HG03571 (cell line): Measurements from ENCODE around the gene TIMM29.
"Not testable (repeated sequence)": the region's sequence is repeated elsewhere in the genome, so short reads cannot be mapped to it uniquely, and the experiment has no call there.

ENCODE experiments used
- ATAC-seq: cut with Tn5 transposase; IDR thresholded peaks from one replicate; pipeline ENCODE4 v1.9.1; 2021; ENCODE audit not compliant: unreplicated experiment

TIMM29 gene

DNA sequence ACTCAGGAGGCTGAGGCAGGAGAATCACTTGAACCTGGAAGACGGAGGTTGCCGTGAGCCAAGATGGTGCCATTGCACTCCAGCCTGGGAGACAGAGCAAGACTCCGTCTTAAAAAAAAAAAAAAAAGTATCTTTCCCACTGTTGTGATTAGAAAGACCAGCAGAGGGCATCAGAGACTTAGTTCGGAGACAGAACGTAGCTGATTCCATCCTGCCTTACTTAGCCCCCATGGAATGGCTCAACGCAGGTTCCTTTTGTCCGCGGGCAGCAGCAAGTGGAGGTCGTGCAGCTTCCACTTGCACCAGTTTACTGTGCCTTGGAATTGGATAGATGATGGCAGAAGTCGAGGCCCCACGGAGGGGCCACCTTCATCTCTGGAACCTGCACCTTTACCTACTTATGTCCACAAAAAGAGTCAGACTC lies 8.1 kb downstream of the TIMM29 start:
- ATAC-seq: no peak

DNA sequence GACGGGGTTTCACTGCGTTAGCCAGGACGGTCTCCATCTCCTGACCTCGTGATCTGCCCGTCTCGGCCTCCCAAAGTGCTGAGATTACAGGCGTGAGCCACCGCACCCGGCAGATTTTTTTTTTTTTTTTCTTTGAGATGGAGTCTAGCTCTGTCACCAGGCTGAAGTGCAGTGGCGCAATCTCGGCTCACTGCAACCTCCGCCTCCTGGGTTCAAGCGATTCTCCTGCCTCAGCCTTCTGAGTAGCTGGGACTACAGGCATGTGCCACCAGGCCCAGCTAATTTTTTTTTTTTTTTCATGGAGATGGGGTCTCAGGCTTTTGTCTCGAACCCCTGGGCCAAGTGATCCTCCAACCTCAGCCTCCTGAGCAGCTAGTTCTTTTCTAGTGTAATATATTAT lies 13.0 kb downstream of the TIMM29 start:
- not testable (repeated sequence) for ATAC-seq

DNA sequence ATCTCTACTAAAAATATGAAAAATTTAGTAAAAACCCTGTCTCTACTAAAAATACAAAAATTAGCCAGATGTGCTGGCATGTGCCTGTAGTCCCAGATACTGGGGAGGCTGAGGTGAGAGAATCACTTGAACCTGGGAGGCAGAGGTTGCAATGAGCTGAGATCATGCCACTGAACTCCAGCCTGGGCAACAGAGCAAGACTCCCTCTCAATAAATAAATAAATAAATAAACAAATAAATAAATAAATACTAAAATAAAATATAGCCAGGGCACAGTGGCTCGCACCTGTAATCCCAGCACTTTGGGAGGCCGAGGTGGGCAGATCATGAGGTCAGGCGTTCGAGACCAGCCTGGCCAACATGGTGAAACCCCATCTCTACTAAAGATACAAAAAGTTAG lies 14.8 kb downstream of the TIMM29 start:
- not testable (repeated sequence) for ATAC-seq

DNA sequence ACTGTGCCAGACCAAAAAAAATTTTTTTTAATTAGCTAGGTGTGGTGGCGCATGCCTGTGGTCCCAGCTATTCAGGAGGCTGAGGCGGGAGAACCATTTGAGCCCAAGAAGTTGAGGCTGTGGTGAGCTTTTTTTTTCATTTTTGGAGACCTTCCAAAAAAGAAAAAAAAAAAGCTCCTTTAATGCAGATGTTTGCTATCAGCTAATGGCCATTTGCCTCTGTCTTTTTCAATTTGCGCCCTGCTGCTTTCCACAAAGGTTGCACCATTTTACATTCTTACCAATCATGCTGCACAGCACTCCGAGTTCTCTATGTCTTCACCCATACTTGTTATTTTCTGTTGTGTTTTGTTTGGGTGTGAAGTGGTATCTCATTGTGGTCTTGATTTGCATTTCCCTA lies 16.7 kb downstream of the TIMM29 start:
- ATAC-seq: no peak

DNA sequence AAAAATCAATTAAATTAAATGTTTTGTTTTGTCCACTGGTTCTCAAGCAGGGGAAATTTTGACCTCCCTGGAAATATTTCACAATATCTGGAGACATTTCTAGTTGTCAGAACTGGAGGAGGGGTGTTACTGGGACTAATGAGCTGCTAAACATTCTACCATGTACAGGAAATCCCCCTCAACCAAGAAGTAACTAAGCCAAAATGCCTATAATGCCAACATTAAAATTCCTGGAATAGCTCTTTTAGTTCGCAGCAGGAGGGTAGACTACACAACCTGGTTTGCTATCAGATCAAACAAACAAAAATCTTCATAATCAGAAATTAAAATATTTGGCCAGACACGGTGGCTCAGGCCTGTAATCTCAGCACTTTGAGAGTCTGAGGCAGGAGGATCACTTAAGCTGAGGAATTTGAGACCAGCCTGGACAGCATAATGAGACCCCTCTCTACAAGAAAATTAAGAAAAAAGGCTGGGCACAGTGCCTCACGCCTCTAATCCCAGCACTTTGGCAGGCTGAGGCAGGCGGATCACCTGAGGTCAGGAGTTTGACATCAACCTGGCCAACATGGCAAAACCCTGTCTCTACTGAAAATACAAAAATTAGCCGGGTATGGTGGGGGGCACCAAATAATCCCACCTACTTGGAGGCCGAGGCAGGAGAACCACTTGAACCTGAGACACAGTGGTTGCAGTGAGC lies 18.5 kb downstream of the TIMM29 start:
- no peak for ATAC-seq

DNA sequence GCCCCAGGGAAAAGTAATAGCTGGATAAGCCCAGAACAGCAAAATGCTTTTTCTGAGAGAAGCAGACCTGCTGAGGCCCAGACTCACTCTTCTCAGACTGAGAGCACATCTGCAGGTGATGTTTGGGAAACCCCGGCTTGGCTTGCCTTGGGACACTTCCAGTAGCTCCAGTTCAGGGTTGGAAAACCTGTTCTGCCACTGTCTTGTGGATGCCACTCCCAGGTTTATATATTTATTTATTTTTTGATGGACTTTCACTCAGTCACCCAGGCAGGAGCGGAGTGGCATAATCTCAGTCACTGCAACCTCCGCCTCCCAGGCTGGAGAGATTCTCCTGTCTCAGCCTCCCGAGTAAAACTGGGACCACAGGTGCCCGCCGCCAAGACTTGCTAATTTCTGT lies 24.2 kb downstream of the TIMM29 start:
- no peak for ATAC-seq

DNA sequence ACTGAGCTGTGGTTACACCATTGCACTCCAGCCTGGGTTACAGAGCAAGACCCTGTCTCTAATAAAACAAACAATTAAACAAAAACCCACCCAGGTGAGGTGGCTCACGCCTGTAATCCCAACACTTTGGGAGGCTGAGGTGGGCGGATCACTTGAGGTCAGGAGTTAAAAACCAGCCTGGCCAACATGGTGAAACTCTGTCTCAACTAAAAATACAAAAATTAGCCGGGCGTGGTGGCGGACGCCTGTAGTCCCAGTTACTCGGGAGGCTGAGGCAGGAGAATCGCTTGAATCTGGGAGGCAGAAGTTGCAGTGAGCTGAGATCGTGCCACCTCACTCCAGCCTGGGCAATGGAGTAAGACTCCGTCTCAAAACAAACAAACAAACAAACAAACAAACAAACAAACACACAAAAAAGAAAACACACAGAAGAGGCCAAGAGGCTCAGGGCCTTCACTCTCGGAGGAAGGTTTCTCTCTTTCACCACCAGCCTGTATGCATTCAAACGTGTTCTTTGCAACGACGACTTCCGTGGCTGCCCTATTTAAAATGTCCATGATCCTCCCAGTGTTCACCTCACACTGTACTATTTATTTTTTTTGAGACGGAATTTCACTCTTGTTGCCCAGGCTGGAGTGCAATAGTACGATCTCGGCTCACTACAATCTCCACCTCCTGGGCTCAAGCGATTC lies 30.8 kb downstream of the TIMM29 start:
- ATAC-seq: not testable (repeated sequence)

DNA sequence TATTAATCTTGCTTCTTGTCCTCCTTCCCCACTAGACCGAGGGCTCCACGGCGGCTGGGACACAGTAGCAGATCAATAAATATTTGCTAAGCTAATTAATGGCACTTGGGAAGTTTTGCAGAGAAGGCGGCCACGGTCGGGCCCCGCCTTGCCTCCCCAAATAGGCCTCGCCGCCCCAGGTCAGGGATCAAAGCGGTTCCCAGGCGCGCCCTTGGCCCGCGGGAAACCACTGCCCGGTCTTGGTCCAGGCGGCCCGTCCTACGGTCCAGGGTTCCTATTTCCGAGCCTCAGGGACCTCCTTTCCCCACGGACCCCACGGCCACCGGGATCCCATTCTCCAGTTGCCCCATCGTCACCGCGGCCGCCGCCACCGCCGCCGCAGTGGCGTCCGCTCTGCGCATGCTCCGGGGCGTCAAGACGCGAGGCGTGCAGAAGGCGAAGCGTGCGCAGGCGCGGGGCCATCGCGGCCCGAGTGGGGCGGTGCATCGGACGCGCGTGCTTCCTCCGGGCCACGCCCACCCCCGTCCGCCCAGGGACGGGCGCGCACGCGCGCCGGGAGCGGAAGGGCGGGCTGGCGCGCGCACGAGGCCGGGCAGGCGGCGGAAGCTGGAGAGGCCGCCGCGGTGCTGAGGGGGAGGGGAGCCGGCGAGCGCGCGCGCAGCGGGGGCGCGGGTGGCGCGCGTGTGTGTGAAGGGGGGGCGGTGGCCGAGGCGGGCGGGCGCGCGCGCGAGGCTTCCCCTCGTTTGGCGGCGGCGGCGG lies 31.9 kb downstream of the TIMM29 start, which contains the start of gene SMARCA4:
Gene SMARCA4 (plus strand): TSS at position 717 of the 759 bp plus-strand sequence. CDS start 23,122 bp downstream, outside the sequence.
- ATAC-seq: peak; percentile 64

DNA sequence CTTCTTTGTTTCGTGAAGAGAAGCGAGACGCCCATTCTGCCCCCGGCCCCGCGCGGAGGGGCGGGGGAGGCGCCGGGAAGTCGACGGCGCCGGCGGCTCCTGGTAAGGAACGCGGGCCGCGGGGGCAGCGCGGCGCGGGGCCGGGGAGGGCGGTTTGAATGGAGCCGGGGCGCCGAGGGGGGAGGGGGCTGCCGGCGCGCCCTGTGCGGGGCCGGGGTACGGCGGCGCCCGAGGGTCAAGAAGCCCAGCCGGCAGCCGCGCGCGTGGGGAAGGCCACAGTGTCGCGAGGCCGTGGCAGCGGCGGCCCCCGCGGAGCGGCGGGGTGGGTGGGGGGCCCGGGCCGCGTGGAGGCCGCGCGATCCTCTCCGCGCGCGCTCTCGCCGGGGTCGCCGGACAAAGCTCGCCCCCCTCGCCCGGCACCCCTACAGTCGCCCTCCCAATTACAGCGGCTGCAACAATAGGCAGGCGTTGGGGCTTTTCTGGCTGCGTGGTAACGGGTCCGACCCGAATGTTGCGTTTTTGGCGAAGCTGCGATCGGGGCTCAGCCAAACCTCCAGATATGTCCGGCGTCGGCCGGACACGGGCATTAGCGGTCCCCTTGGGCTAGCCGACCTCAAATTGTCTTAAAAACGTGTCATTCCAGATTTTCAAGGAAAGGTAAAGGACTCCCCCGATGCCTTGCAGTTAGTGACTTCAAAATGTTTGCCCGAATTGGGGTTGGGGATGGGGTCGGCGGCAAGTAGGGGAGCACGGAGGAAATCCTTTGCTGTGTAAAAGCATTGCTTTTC lies 32.7 kb downstream of the TIMM29 start:
- peak; percentile 27 for ATAC-seq

DNA sequence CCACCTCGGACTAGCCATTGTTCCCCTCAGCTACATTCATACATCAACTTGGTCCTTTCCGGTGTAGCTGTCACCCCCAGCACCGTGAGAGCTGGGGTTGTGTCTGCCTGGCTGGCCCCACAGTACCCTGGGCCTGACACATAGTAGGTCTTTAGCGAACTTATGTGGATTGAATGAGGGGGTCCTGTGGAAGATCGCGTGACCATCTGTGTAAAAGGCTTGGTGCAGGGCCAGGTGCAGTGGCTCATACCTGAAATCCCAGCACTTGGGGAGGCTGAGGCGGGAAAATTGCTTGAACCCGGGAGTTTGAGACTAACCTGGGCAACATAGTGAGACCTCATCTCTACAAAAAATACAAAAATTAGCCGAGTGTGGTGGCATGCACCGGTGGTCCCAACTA lies 34.3 kb downstream of the TIMM29 start:
- ATAC-seq: no peak

DNA sequence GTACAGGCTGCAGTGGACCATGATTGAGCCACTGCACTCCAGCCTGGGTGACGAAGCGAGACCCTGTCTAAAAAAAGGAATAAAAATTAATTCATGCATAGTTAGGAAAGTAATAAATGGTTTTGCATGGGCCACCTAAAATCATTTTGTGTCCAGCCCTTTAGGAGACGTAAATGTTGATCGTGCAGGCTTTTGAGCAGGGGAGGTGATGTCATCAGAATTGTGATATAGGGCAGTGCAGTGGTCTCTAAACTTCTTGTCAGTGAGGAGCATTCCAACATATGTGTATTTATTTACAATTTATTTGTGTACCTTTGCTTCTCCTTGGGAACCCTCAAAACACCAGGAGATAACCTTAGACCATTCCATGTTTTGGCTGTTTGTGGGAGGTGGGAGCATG lies 35.3 kb downstream of the TIMM29 start:
- no peak for ATAC-seq

DNA sequence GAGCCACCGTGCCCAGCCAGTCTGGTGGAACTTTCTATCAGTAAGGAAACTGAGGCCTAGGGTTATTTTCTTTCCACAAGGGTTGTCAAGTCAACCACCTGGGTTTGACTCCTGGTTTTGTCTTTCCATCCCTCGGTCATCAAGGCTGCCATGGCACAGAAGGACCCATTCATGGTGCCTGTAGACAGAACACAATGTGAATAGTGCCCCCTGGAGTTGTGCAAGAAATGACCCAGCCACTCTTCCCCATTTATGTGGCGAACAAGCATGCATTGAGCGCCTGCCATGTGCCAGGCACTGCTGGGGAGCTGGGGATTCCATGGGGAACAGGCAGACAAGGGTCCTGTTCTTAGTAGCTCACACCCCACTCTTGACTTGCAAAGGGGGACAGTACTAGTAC lies 36.3 kb downstream of the TIMM29 start:
- ATAC-seq: no peak

DNA sequence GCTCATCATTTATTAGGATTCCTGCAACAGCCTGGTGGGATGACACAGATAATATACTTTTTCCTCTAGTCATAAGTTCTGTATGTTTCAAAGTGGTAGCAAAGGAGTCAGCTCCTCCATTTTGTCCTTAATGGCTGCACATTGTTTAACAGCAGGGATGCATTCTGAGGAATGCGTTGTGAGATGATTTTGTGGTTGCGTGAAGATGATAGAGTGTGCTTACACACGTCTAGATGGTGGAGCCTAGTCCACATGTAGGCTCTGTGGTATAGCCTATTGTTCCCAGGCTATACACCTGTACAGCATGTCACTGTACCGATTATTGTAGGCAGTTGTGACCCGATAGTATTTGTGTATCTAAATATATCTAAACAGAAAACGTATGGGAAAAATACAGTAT lies 36.8 kb downstream of the TIMM29 start:
- no peak for ATAC-seq

DNA sequence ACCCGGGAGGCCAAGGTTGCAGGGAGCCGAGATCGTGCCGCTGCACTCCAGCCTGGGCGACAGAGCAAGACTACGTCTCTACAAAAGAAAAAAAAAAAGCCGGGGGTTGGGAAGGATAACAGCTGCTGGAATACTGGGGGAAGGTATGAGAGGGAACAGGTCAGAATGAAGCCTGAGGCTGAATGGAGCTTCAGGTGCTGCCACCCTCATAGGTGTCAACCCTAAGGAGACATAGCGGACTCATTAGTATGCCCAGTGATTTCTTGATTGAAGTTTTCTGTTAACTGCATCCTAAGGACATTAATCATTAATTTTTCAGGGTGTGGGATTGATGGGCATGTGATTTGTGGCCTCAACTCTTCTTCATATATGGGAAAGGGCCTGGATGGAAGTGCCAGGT lies 38.2 kb downstream of the TIMM29 start:
- ATAC-seq: no peak

DNA sequence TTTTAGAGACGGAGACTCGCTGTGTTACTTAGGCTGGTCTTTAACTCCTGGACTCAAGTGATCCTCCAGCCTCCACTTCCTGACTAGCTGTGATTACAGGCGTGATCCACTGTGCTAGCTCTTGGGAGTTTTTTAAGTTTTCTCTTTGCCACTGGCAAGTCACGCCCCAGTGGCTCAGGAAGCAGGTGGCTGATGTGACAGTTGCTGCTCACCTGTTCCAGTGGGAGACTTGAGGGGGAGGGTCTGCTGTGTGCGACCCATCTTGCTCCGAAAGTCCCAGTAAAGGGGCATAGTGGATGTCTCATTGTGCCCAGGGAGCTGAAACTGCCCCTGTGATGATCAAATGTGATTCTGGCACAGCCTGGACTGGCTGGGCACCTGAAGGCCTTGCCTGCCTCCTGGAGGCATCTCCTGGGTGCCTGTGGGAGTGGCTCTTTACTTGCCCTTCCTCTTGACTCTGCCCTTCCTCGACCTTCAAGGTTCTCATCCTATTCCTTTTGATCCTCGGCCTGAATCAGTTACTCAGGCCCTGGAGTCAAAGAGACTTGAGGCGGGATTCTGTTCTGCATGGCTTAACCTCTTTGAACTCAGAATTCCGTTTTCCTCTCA lies 40.0 kb downstream of the TIMM29 start:
- ATAC-seq: no peak

DNA sequence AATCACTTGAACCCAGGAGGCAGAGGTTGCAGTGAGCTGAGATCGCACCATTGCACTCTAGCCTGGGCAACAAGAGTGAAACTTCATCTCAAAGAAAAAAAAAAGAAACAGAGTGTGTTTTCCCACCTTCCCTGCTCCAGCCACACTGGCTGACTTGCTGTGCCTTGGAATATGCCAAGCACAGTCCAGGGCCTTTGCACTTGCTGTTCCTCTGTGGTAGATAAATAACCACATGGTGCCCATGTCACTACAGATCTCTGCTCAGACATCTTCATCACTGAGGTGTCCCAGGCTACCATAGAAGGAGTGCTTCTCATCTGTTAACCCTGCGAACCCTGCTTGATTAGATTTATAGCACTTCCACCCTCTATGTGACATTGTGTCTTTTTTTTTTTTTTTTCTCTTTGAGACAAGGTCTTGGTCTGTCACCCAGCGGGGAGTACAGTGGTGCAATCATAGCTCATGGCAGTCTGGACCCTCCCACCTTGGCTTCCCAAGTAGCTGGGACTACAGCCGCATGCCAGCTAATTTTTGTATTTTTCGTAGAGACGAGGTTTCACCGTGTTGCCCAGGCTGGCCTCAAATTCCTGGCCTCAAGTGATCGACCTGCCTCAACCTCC lies 42.6 kb downstream of the TIMM29 start:
- no peak for ATAC-seq

DNA sequence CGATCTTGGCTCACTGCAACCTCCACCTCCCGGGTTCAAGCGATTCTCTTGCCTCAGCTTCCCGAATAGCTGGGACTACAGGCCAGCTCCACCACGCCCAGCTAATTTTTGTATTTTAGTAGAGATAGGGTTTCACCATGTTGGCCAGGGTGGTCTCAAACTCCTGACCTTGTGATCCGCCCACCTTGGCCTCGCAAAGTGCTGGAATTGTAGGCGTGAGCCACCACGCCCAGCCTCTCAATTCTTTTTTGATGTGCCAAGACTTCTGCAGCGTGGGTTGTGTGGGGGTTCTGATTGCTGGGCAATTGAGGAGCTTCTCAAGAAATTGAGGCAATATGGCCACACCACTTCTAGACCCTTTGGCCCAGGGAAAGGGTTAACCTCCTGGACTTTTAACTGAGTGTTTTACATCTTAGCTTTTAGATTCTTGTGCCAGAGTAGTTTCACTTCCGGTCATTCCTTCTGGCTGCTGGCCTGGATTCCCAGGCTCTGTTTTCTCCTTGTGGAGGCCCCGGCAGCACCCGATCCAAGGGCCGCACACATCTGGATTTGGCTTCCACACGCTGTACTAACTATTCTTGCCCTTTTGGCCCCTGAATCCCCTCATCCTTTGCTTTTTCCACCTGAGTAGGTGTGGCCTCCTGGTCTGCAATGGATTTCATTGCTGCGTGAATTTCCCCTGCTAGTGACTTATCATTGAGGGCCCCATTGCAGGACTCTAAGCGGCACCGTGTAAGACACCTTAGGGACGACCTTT lies 46.9 kb downstream of the TIMM29 start:
- ATAC-seq: no peak

DNA sequence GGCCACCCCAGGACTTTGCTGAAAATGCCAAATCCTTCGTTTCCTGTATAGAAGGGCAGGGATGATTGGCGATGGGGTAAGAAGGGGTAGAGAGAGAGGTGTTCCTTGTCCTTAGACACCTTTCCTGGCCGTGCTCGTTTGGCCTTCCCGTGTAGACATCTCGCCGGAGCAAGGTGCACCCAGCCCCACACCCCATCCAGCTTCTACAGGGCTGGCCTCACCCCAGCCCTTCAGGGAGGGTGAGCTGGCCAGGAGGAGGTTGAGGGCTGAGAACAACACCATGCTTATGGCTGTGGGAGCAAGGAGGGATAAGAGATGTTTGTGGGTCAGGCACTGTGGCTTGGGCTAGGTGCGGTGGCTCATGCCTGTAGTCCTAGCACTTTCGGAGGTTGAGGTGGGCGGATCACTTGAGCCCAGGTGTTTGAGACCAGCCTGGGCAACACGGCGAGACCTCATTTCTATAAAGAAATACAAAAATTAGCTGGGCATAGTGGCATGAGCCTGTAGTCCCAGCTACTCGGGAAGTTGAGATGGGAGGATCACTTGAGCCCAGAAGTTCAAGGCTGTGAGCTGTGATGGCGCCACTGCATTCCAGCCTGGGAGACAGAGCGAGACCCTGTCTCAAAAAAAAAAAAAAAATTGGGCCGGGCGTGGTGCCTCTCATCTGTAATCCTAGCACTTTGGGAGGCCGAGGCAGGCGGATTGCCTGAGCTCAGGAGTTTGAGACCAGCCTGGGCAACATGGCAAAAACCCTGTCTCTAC lies 47.7 kb downstream of the TIMM29 start:
- no peak for ATAC-seq

DNA sequence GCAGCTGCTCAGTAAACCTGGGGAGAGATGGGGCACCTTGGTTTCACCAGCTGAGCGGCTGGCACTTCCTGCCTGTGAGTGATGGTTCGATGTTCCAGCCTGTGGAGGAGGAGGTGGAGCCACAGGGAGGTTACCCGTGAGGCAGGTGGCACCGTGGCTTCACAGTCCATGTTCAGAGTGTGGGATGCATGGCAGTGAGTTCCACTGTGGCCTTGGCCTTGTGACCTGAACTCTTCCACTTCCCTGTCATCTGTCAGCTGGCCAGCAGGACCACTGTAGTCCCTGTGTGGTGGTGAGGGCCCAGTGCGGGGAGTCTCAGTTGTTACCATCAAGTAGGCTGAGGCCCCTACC lies 49.1 kb downstream of the TIMM29 start:
- ATAC-seq: no peak
